Gastrocnemius medialis (tissue), 4 donors: ENCODE data around the gene MLXIP. TPM values are rescaled to one million over a fixed set of nuclear protein-coding genes. Genes with fewer than 3 reads are reported as not detected.

Experiments
- ATAC-seq, 2 donors: fragments of 150-250 bp; one replicate each; pipeline ENCODE4 v1.9.1; 2016
- DNase-seq, 2 donors: peaks; one replicate each; pipeline ENCODE4 v3.0.0-alpha.2; 2019
- H3K27ac ChIP-seq, 4 donors: fragments of 200-600 bp; sonication (generic); 1 replicate in 1 of 4; 2 replicates in 3 of 4; pipeline ENCODE4 v1.5.1; 2016 to 2018; ENCODE audit warnings: mild to moderate bottlenecking in 2 of 4, moderate library complexity in 1 of 4
- H3K27me3 ChIP-seq, 3 donors: fragments of 200-600 bp; sonication (generic) in 2 of 3; 1 replicate in 1 of 3; 2 replicates in 2 of 3; pipeline versions ENCODE4 v1.5.1 to v1.6.0; 2016 to 2019; ENCODE audit warnings: mild to moderate bottlenecking in 1 of 3, moderate library complexity in 1 of 3
- H3K36me3 ChIP-seq, 2 donors: fragments of 200-600 bp; sonication (generic) in 1 of 2; one replicate each; pipeline ENCODE4 v1.5.1; 2017 to 2018
- H3K4me1 ChIP-seq, 2 donors: fragments of 200-600 bp; sonication (generic) in 1 of 2; one replicate each; pipeline ENCODE4 v1.5.1; 2016 to 2017; ENCODE audit warnings: mild to moderate bottlenecking in 2 of 2
- H3K4me3 ChIP-seq, 4 donors: fragments of 200-600 bp; sonication (generic) in 3 of 4; 1 replicate in 1 of 4; 2 replicates in 3 of 4; pipeline ENCODE4 v1.5.1; 2016 to 2019; ENCODE audit warnings: mild to moderate bottlenecking in 2 of 4
- H3K9me3 ChIP-seq, 3 donors: fragments of 200-600 bp; sonication (generic) in 2 of 3; 1 replicate in 1 of 3; 2 replicates in 2 of 3; pipeline ENCODE4 v1.5.1; 2016 to 2019
- POLR2A ChIP-seq, 2 donors: fragments of 450-650 bp; IDR thresholded peaks; one replicate each; pipeline ENCODE4 v1.6.1; 2017; ENCODE audit warnings: antibody characterized with exemption in 2 of 2, mild to moderate bottlenecking in 2 of 2, moderate library complexity in 2 of 2
- in situ Hi-C, 4 donors: fragments of 200-750 bp; cut with MboI; loops; one replicate each; pipeline versions ENCODE4 v1.15.0 to v1.8.0; 2017; ENCODE audit warnings: low sequenced_read_pairs in 4 of 4
- intact Hi-C: fragments of 100-400 bp; cut with DNase I; formaldehyde crosslinking; loops from one replicate; pipeline ENCODE4 v1.15.1; 2023; ENCODE audit warnings: low total_unique reads
- total RNA-seq, 4 donors: library from RNA; depleted of rRNA; stranded (reverse); fragments of >200 nt; gene quantifications; one replicate each; pipeline versions ENCODE4 v1.1.0 to v1.2.3, GENCODE V29; 2016
- TF ChIP-seq, protein P1 (sequence below), 5 experiments: fragments of 450-650 bp in 3 of 5; fragments of 200-600 bp in 2 of 5; sonication (generic) in 2 of 5; IDR thresholded peaks in 4 of 5; conservative IDR thresholded peaks in 1 of 5; 1 replicate in 4 of 5; 2 replicates in 1 of 5; pipeline ENCODE4 v1.5.1; 2016 to 2019; ENCODE audit warnings: antibody characterized with exemption in 5 of 5, mild to moderate bottlenecking in 3 of 5, moderate library complexity in 3 of 5

MLXIP gene
- total RNA-seq, 4 donors from 2014 or later: 36.6 to 89.4 (median 79.7) TPM

DNA sequence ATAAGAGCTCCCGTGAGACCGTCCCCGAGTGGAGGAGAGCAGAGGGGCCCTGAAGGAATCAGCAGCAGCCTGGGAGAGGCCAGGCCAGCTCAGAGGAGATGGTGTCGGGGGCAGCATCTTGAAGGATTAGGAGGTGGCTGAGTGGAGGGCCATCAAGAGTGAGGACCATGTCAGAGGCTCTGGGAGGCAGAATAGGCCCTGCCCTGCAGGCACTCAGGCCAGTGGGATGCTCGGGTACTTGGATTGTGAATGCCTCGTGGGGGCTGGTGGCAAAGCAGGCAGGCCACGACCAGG lies 47.7 kb downstream of the MLXIP start:
- no peaks in the 10 kb centered on the region for H3K27me3 ChIP-seq
- H3K27ac ChIP-seq: peak overlapping the region; percentile 86 to 97 (median 90)
- no peak overlapping the region for H3K4me3 ChIP-seq
- ATAC-seq (no peak), DNase-seq (no peak)
- in situ Hi-C loops: loop anchor here in 1 of 4 donors (5.0 kb wide), 1 partner anchor 69 kb away; no protein-coding TSS in a partner anchor
- no peaks in the 10 kb centered on the region for H3K9me3 ChIP-seq
- intact Hi-C loops: no loop called here
- TF ChIP-seq, protein P1, sequence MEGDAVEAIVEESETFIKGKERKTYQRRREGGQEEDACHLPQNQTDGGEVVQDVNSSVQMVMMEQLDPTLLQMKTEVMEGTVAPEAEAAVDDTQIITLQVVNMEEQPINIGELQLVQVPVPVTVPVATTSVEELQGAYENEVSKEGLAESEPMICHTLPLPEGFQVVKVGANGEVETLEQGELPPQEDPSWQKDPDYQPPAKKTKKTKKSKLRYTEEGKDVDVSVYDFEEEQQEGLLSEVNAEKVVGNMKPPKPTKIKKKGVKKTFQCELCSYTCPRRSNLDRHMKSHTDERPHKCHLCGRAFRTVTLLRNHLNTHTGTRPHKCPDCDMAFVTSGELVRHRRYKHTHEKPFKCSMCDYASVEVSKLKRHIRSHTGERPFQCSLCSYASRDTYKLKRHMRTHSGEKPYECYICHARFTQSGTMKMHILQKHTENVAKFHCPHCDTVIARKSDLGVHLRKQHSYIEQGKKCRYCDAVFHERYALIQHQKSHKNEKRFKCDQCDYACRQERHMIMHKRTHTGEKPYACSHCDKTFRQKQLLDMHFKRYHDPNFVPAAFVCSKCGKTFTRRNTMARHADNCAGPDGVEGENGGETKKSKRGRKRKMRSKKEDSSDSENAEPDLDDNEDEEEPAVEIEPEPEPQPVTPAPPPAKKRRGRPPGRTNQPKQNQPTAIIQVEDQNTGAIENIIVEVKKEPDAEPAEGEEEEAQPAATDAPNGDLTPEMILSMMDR (IDR thresholded peaks at IDR 0.05 in 4 of 5, conservative IDR thresholded peaks at IDR 0.05 in 1 of 5): no peak
- TF ChIP-seq POLR2A (IDR thresholded peaks at IDR 0.05): no peak
- H3K4me1 ChIP-seq: peaks cover 51 to 57% of the 10 kb centered on the region in 2 donors
- peaks cover 4 to 40% of the 10 kb centered on the region in 2 donors for H3K36me3 ChIP-seq

DNA sequence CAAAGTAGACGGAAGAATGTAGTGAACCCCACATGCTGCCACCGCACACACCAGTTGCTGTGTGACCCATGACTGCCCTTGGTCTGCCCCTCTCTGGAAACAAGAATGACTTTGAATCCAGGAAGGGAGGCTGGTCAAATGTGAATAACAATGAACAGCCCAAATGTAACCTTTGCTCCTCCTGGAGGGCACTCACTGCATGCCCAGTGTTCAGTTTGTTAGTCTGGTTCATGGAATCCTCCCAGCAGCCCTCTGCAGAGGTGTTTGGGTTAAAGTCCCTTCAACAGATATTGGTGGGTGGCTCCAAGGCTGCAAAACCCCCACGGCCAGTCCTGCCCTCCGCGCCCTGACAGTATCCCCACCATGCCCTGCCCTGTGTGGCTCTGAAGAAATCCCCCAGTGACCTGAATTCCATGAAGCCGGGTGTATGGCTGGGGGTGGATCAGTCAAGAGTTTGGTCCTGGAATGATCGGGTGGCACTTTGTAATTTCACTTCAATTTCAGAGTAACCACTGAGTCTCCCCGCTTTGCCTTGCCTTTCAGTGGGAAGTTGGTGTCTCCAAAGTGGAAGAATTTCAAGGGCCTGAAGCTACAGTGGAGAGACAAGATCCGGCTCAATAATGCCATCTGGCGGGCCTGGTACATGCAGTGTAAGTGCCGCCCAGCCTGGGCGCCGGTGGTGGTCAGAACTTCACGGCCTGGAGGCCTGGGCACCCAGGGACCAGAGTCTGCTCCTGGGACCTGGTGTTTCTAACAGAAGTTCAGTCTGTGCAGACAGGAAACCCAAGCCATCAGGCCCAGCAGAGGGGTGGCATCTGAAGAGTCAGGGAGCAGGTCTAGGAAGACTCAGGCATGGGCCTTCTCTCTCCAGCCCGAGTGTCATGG lies 48.4 kb downstream of the MLXIP start:
- H3K4me3 ChIP-seq: no peak overlapping the region
- intact Hi-C loops: no loop called here
- no peaks in the 10 kb centered on the region for H3K9me3 ChIP-seq
- TF ChIP-seq POLR2A (IDR thresholded peaks at IDR 0.05): no peak
- TF ChIP-seq, protein P1 (IDR thresholded peaks at IDR 0.05 in 4 of 5, conservative IDR thresholded peaks at IDR 0.05 in 1 of 5): peak in 1 of 5 experiments; percentile 27
- H3K27me3 ChIP-seq: no peaks in the 10 kb centered on the region
- no peak for ATAC-seq
- peak overlapping the region; percentile 86 to 97 (median 90) for H3K27ac ChIP-seq
- in situ Hi-C loops: loop anchor here in 1 of 4 donors (5.0 kb wide), 1 partner anchor 70 kb away; no protein-coding TSS in a partner anchor
- peaks cover 4 to 45% of the 10 kb centered on the region in 2 donors for H3K36me3 ChIP-seq
- no peak for DNase-seq
- peaks cover 45 to 51% of the 10 kb centered on the region in 2 donors for H3K4me1 ChIP-seq

DNA sequence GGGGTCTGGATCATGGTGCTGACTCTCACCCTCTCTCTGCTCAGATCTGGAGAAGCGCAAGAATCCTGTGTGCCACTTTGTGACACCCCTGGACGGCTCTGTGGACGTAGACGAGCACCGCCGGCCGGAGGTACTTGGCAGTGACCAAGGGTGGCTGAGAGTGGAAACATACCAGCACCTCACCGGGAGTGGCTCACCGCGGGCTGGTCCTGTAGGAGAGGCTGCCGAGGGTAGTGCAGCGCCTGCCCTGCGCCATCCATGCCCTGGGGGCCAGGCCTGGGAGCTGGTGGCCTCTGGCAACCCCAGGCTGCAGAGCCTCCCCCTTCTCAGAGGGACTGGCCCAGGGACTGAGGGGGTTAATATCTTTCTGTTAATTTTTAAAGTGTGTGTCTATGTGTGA lies 49.3 kb downstream of the MLXIP start:
- intact Hi-C loops: no loop called here
- Histone ChIP-seq H3K27me3 (no peaks in the 10 kb centered on the region), H3K4me1 (peaks cover 40 to 47% of the 10 kb centered on the region in 2 donors), H3K4me3 (no peak overlapping the region), H3K27ac (peak overlapping the region; percentile 86 to 97 (median 90)), H3K36me3 (peaks cover 4 to 54% of the 10 kb centered on the region in 2 donors), H3K9me3 (no peaks in the 10 kb centered on the region)
- DNase-seq: no peak
- TF ChIP-seq, protein P1 (IDR thresholded peaks at IDR 0.05 in 4 of 5, conservative IDR thresholded peaks at IDR 0.05 in 1 of 5): no peak
- no peak for TF ChIP-seq POLR2A (IDR thresholded peaks at IDR 0.05)
- no peak for ATAC-seq
- in situ Hi-C loops: loop anchor here in 1 of 4 donors (5.0 kb wide), 1 partner anchor 71 kb away; no protein-coding TSS in a partner anchor

DNA sequence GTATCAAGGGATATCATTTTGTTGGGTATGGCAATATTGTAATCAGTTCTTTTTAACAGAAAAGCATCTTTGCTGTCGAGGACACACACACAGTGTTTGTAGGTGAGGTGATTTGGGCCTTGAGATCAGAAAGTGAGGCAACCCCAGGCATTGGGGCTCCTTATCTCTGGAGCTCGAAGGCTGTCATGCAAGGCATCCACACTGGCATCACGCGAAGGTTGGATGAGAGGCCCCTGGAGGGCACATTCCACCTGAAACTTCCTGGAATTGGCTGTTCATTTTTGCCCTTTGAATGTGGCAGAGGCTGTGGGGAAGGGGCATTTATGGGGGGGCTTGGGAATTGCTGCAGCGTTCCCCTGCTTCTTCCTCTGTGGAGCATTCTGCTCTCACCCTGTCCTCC lies 49.9 kb downstream of the MLXIP start:
- Histone ChIP-seq H3K36me3 (peaks cover 4 to 61% of the 10 kb centered on the region in 2 donors), H3K27ac (peak overlapping the region in 1 of 4 donors; percentile 92), H3K9me3 (no peaks in the 10 kb centered on the region), H3K4me3 (no peak overlapping the region), H3K4me1 (peaks cover 33 to 40% of the 10 kb centered on the region in 2 donors), H3K27me3 (no peaks in the 10 kb centered on the region)
- ATAC-seq: no peak
- DNase-seq: no peak
- in situ Hi-C loops (loop anchor here in 1 of 4 donors (5.0 kb wide), 1 partner anchor 71 kb away; no protein-coding TSS in a partner anchor), intact Hi-C loops (no loop called here)
- TF ChIP-seq, protein P1 (IDR thresholded peaks at IDR 0.05 in 4 of 5, conservative IDR thresholded peaks at IDR 0.05 in 1 of 5): no peak
- TF ChIP-seq POLR2A (IDR thresholded peaks at IDR 0.05): no peak
